HG03103 (cell line): ENCODE data around the gene IVL.

Source experiments
- ATAC-seq: cut with Tn5 transposase; IDR thresholded peaks from one replicate; pipeline ENCODE4 v1.9.1; 2021; ENCODE audit warnings: low read depth; ENCODE audit not compliant: unreplicated experiment

IVL gene

GRCh38 chr1:152907686-152908601 lies at the start of gene IVL:
TSS of gene IVL (plus strand) at chr1:152908546. CDS start at chr1:152909798, 1,252 bp downstream.
- no peak for ATAC-seq

- ATAC-seq: no peak
These were observed 48.6 kb upstream of the IVL start, which contains the start of gene LCE7A for GRCh38 chr1:152859696-152860095. TSS of gene LCE7A (plus strand) at chr1:152859996. CDS start at chr1:152860698, 702 bp downstream.

- no peak for ATAC-seq
These were observed 48.2 kb upstream of the IVL start for GRCh38 chr1:152860129-152860528.

- no peak for ATAC-seq
These were observed 47.0 kb upstream of the IVL start for GRCh38 chr1:152861374-152861773.

GRCh38 chr1:152864443-152864842 lies 43.9 kb upstream of the IVL start:
- no peak for ATAC-seq

- no peak for ATAC-seq
These were observed 42.0 kb upstream of the IVL start for GRCh38 chr1:152866321-152866720.

GRCh38 chr1:152869808-152870419 lies 38.4 kb upstream of the IVL start:
- ATAC-seq: no peak

- ATAC-seq: no peak
These were observed 37.3 kb upstream of the IVL start for GRCh38 chr1:152870831-152871730.

GRCh38 chr1:152871731-152872126 lies 36.6 kb upstream of the IVL start:
- ATAC-seq: no peak

- ATAC-seq: no peak
These were observed 34.9 kb upstream of the IVL start for GRCh38 chr1:152873495-152873894.

- no peak for ATAC-seq
These were observed 31.5 kb upstream of the IVL start for GRCh38 chr1:152876827-152877226.

GRCh38 chr1:152878042-152878441 lies 30.3 kb upstream of the IVL start, which contains the start of gene SMCP:
TSS of gene SMCP (plus strand) at chr1:152878322. CDS start at chr1:152884423, 6,101 bp downstream.
- no peak for ATAC-seq

- ATAC-seq: no peak
These were observed 28.7 kb upstream of the IVL start for GRCh38 chr1:152879559-152880198.

- no peak for ATAC-seq
These were observed 28.0 kb upstream of the IVL start for GRCh38 chr1:152880316-152880715.

GRCh38 chr1:152880907-152881306 lies 27.4 kb upstream of the IVL start:
- no peak for ATAC-seq

GRCh38 chr1:152884085-152884484 lies 24.3 kb upstream of the IVL start:
- ATAC-seq: no peak

- no peak for ATAC-seq
These were observed 23.8 kb upstream of the IVL start for GRCh38 chr1:152884506-152884905.

GRCh38 chr1:152884966-152885624 lies 23.3 kb upstream of the IVL start:
- ATAC-seq: no peak

GRCh38 chr1:152886085-152886484 lies 22.3 kb upstream of the IVL start:
- no peak for ATAC-seq
